G401.6 (cell line): ENCODE results near the gene CNTN5.
"Not testable (repeated sequence)": the region's sequence is repeated elsewhere in the genome, so short reads cannot be mapped to it uniquely, and the experiment has no call there.

Experiments used
- FAIRE-seq: peaks from 2 replicates; lab custom pipeline; 2012; peaks lifted over from hg19 to GRCh38; lab: Jason Lieb, UNC

The CNTN5 gene

DNA sequence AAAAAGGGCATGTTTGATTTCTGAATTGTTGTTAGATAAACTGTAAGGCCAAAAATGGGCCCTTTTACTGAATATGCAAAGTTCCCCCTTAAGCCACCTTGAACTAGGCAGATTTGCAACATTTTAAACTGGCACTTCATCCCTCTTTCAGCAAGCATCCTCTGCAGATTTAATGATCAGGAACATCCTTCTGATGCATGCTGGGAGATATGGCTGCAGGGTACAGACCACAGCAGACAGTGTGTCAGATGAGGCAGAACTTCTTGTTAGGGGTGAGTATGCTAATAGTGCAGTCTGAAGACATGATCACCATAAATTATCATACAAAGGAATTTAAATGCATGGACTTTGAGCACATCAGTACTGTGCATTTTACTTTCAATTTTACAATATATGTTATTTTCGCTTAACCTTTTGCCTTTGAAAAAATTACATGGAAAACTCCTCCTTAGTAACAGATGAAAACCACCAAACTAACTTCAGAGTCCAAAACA, 1203.8 kb downstream of the CNTN5 start:
- no peak for FAIRE-seq

DNA sequence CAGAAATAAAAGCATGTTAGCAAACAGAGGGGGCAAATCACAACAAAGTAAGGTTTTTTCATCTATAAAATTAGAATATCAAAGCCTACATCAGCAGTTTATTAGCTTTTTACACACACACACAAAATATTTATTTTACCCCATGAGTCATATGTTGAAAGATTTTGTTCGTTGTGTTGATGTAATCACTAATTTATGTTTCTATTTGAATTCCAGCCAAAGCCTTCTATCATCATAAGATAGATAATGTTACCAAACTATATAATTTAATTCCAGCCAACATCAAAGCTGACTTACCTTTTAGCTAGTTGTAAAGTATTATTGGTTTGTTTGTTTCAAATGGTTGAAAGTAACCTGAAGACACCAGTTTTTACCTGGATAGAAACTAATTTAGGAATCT, 1208.3 kb downstream of the CNTN5 start:
- FAIRE-seq, result no peak

DNA sequence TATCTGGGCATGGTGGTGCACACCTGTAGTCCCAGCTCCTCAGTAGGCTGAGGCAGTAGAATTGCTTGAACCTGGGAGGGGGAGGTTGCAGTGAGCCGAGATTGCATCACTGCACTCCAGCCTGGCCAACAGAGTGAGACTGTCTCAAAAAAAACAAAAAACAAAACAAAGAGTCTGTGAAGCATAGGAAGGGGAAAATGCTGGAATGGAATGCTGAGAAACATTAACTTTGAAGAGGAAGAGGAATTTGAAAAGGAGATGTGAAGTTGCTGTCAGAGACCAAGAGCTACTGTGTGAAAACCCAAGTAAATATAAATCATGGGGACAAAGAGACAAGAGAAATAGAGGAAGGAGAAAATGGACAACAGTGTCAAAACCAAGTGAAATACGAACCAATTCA, 1211.3 kb downstream of the CNTN5 start:
- FAIRE-seq, result no peak

DNA sequence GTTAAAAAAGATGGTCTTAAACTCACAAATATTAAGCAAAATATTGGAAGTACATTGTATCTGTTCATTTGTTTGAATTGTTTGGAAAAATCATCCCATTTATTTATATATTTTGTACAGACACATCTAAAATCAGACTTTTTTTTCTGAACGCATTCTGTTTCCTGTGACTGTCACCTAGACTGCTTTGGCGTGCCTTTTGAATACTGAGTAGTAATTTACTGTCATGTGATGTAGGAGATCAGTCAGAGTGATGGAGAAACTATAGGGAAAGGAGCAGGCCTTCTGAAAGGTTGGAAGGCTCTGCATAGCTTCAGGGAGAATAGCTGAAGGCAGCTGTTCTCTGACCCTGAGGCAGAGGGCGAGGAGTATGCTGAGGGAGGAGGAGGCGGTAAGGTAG, 1214.3 kb downstream of the CNTN5 start:
- no peak for FAIRE-seq

- FAIRE-seq, result no peak
These were observed 1219.3 kb downstream of the CNTN5 start for GRCh38 chr11:100240025-100240539.

DNA sequence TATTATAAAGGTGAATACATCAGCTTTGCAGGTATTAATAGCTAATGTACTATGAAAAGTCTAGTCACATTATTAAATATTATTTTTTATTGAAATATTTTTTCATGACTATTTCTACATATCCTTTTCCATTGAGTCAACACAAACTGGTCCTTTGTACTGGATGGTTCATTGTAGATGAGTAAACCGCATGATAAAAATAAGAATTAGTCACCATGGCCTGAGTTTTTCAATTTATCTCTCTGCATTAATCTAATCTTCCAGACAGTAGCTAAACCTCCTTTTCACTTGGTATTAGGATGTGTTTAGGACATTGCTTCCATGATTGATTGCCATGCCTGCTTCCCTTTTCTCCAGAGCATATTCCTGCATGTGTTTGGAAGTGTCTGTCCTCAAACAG, 1227.0 kb downstream of the CNTN5 start:
- no peak for FAIRE-seq

DNA sequence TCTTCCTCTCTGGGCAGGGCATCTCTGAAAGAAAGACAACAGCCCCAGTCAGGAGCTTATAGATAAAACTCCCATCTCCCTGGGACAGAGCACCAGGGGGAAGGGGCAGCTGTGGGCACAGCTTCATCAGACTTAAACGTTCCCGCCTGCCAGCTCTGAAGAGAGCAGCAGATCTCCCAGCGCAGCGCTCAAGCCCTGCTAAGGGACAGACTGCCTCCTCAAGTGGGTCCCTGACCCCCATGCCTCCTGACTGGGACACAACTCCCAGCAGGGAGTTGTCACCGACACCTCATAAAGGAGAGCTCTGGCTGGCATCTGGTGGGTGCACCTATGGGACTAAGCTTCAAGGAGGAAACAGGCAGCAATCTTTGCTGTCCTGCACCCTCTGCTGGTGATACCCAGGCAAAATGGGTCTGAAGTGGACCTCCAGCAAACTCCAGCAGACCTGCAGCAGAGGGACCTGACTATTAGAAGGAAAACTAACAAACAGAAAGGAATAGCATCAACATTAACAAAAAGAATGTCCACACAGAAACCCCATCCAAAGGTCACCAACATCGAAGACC, 1236.6 kb downstream of the CNTN5 start:
- FAIRE-seq, result not testable (repeated sequence)

- no peak for FAIRE-seq
These were observed 1248.8 kb downstream of the CNTN5 start for GRCh38 chr11:100269516-100269915.

DNA sequence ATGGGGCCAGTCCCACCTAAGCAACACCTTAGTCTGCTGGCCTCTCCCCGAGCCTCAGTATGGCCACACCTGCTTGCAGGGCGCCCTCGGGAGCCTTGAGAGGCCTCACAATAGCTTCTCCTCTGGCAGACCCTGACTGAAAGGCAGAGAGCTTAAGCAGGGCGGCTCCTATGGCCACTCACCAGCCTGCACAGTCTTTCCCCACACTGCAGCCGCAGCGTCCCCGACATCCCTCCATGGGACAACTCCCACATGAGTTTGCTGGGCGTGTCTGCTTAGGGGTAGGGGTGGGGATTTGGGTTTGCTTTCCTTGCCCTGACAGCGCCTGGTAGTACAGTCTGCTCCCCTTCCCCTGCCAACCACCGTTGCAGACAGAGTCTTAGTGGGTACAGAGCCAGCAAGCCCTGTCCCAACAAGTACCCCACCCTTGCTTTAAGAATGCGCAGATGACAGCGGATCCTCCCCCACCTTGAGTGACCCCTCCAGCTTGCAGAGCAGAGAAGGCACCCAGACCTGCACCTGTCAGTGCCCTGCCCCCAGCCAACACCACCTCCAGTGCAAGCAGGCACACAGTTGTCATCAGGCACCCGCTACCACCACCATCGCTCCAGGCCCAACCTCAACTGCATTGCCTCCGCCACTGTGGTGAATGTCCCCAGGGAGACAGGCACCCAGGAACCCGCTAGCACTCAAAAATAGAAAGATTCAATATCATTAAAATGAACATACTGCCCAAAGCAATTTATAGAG, 1252.5 kb downstream of the CNTN5 start:
- FAIRE-seq, result no peak

DNA sequence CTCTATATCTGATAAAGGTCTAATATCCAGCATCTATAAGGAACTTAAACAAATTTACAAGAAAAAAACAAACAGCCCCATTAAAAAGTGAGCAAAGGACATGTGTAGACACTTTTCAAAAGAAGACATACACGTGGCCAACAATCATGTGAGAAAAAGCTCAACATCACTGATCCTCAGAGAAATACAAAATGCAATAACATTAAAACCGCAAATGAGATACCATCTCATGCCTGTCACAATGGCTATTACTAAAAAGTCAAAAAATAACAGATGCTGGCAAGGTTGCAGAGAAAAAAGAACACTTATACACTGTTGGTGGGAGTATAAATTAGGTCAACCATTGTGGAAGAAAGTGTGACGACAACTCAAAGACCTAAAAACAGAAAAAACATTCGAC, 1253.7 kb downstream of the CNTN5 start:
- FAIRE-seq, result not testable (repeated sequence)

DNA sequence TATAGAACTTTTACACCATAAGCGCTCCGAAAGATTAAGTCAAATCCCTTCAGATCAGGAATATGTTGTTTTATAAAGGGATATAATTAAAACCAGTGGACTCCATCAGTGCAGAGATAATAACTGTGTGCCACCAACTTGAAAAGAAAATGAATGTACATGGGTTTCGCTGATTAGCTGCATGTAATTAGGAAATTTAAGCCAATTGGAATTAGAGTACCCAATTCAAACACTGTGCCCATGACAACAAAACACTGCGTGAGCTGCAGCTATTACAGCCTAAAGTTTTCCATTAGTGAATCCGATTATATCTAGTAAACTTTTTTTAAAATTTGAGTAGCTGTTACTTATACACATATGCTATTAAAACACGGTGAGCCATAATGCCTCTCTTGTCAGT, 1274.0 kb downstream of the CNTN5 start:
- no peak for FAIRE-seq

GRCh38 chr11:100296051-100296679, 1275.4 kb downstream of the CNTN5 start:
- FAIRE-seq, result no peak

- FAIRE-seq, result no peak
These were observed 1276.8 kb downstream of the CNTN5 start for GRCh38 chr11:100297516-100297915.

- FAIRE-seq, result no peak
These were observed 1282.1 kb downstream of the CNTN5 start for GRCh38 chr11:100302824-100303223.

GRCh38 chr11:100303897-100304296, 1283.1 kb downstream of the CNTN5 start:
- no peak for FAIRE-seq

- no peak for FAIRE-seq
These were observed 1287.5 kb downstream of the CNTN5 start for GRCh38 chr11:100308202-100308601.

DNA sequence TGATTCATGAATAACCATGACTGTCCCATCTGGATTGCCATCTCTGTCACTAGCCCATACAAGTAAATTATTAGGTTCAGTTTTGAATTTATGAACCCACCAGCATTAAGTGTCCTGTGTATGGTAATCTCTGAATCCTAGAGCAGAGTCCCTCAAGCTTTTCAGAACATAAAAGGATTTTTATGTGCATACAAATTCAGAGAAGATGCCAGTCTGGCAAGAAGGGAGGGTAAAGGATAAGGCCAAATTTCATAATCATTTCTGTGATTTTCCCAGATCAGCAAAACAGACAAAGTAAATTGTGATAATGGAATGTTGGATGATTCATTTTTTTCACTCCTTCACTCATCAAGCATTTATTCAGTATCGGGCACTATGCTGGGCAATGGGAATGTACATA, 1295.2 kb downstream of the CNTN5 start:
- no peak for FAIRE-seq

DNA sequence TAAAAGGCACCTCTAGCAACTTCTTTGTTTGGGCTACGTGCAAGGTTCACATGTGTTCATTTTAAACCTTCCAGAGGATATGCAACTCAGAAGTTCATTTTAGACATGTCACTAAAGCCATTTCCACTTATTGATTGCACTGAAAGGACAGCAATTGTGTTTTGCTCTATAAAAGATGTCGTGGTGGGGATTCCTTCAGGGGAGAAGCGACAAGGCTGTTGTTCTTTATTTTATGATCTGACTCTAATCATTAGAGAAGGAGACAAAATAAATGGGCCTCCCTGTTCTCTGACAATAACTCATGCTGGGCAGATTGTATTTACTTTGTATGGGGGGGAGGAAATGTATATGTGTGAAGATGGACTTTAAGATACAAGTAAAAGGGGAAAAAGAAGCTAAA, 1296.2 kb downstream of the CNTN5 start:
- no peak for FAIRE-seq

- no peak for FAIRE-seq
These were observed 1298.9 kb downstream of the CNTN5 start for GRCh38 chr11:100319691-100320090.

- no peak for FAIRE-seq
These were observed 1308.0 kb downstream of the CNTN5 start for GRCh38 chr11:100328626-100329340.

GRCh38 chr11:100329352-100329751, 1308.6 kb downstream of the CNTN5 start:
- FAIRE-seq, result no peak

- no peak for FAIRE-seq
These were observed 1316.1 kb downstream of the CNTN5 start for GRCh38 chr11:100336873-100337272.
